Stimulated activated CD4-positive, alpha-beta T cell treated with anti-CD3 and anti-CD28 coated beads, Interleukin-12 subunit alpha, Interleukin-12 subunit beta, amount 100 ng/mL, for 24 hours (primary cell): ENCODE data around the gene KIAA1671.

Source experiments
- DNase-seq, 2 experiments: peaks; one replicate each; pipeline ENCODE4 v3.0.0-alpha.2; 2020; ENCODE audit warnings: low read depth in 2 of 2

KIAA1671 gene

DNA sequence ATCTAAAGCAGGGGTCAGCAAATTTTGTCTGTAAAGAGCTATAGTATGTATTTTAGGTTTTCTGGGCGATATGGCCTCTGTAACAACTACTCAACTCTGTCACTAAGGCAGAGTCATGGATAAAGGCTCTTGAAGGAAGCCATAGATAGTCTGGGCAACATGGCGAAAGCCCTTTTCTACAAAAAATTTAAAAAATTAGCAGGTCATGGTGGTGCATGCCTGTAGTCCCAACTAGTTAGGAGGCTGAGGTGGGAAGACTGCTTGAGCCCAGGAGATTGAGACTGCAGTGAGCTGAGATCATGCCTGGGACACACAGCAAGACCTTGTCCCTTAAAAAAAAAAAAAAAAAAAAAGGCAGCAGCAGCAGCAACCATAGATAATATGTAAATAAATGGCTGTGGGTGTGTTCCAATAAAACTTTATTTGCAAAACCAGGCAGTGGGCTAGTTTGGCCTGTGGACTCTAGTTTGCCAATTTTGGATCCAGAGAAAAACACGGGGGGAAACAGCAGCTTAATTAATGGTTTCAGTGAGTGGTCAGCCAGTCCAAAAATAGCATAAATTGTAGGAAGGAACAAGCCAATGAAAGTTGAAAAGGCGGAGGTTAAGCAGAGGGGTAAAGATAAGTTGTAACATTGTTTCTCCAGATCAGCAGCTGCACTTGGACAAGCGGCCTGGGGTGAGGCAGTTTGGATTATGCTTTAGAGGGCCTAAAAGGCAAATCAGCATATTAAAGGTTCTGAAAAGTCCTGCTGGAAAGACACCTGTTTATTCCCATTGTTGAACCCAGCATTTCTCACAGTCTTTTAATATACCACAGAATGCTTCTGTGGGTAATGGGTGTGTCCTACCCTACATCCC lies 62.6 kb downstream of the KIAA1671 start:
- DNase-seq = no peak

DNA sequence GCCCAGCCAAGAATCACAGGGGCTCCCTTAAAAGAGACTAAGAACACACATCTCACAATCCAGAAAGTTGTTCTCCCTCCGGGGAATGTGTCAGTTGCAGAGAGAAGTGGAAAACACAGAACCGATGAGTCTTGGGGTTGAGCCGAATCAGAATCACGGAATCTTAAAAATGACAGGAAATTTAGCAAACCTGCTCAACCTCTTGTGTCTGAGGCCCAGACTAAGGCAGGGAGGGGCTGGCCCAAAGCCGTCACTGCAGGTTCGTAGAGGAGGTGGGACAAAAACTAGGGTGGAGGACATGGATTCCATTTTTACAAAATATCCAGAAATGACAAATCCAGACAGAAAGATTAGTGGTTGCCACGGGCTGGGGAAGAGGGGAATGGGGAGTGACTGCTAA lies 63.8 kb downstream of the KIAA1671 start:
- no peak for DNase-seq

- DNase-seq = no peak
Measured at GRCh38 chr22:25018009-25018408, 65.5 kb downstream of the KIAA1671 start.

DNA sequence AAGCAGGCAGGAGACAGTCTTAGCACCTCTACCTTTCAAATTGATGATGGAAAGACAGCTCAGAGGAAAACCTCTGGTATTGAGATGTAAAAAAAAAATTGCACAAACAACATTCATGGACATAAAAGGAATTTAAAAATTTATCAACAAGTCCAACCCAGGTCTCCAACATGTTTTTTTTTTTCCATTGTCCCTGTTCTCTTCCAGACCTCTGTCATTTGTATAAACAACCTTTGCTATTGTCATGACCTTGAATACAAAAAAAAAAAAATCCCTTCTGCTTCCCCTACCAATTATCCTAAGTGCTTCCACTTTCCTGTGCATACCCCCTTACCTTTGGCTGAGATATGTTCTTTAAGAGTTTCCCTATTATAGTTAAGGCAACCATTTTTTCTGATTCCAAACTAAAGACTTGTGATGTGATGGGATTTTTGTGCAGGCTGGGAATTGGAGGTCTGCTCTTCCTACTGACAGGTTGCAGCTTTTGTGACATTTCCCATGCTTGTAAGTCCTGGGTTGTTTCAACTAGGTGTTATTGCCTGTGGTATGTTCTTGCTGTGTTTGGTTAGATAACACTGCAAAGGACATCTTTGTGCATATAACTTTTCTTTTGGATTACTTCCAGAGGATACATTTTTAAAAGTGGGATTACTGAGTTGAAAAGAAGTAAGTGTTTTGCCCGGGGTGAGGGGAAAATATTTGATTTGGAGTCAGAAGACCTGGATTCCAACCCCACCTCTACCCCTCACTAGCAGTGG lies 67.1 kb downstream of the KIAA1671 start:
- no peak for DNase-seq

GRCh38 chr22:25021409-25021808 lies 68.9 kb downstream of the KIAA1671 start:
- no peak for DNase-seq

- DNase-seq = no peak
Measured at GRCh38 chr22:25021976-25022711, 69.6 kb downstream of the KIAA1671 start.

GRCh38 chr22:25023879-25024278 lies 71.4 kb downstream of the KIAA1671 start:
- DNase-seq = no peak

- no peak for DNase-seq
Measured at GRCh38 chr22:25024895-25025294, 72.4 kb downstream of the KIAA1671 start.

- no peak for DNase-seq
Measured at GRCh38 chr22:25025491-25026400, 73.2 kb downstream of the KIAA1671 start.

DNA sequence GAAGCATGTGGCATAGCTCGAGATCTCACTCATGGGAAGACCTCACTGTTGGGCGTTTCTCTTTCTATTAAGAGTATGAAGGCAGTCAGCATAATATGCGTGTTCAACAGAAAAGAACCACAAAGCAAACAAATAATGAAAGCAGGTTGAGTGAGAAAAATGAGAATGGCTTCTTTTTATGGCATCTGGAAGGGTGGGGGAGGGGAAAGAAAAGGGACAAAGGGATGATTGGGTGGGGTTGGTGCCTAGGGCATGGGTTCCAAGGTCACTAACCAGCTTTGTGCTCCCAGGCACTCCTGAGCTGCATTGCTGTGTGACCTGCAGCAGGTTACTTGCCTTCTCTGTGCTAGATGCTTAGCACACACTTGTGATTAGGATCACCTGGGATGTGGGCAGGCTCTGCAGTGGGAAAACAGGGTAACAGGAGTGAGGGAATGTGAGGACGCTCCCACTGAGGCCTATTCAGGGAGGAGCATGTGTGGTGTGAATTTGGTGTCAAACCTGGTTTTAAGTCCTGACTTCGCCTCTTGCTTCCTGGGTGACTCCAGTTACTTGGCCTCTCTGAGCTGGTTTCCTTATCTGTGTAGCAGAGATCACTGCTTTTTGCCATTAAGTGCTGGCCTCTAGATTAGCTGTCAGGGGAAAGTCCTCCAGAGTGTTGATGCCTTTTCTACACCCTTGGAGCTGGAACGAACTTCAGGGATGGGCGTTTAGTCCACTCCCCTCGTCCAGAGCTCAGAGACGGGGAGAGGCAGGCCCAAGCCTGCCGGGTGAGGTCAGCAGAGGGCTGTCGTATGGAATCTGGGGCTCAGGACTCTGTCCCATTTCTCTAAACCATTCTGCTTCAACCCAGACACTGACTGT lies 74.8 kb downstream of the KIAA1671 start:
- no peak for DNase-seq

DNA sequence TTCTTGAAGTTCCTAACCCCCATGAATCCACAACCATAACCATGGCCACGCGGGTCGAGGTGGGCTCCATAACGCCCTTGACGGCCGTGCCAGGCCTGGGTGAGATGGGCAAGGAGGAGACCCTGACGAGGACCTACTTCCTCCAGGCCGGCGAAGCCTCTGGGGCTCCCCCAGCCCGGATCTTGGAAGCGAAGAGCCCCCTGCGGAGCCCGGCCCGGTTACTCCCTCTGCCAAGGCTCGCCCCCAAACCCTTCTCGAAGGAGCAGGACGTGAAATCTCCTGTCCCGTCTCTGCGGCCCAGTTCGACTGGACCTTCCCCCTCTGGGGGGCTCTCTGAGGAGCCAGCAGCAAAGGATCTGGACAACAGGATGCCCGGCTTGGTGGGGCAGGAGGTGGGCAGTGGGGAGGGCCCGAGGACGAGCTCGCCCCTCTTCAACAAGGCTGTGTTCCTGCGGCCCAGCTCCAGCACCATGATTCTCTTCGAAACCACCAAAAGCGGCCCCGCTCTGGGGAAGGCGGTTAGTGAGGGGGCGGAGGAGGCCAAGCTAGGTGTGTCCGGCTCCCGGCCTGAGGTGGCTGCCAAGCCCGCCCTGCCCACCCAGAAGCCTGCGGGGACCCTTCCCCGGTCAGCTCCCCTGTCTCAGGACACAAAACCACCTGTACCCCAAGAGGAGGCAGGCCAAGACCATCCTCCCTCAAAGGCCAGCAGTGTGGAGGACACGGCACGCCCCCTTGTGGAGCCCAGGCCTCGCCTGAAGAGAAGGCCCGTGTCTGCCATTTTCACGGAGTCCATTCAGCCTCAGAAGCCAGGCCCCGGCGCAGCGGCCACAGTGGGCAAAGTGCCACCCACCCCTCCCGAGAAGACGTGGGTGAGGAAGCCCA lies 75.7 kb downstream of the KIAA1671 start:
- no peak for DNase-seq

DNA sequence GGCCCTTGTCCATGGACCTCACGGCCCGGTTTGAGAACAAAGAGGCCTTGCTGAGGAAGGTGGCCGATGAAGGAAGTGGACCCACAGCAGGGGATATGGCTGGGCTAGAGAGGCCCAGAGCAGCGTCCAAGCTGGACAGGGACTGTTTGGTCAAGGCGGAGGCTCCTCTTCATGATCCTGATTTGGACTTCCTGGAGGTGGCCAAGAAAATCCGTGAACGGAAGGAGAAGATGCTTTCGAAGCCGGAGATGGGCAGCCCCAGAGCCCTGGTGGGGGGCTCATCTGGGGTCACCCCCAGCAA lies 76.3 kb downstream of the KIAA1671 start:
- DNase-seq = no peak

DNA sequence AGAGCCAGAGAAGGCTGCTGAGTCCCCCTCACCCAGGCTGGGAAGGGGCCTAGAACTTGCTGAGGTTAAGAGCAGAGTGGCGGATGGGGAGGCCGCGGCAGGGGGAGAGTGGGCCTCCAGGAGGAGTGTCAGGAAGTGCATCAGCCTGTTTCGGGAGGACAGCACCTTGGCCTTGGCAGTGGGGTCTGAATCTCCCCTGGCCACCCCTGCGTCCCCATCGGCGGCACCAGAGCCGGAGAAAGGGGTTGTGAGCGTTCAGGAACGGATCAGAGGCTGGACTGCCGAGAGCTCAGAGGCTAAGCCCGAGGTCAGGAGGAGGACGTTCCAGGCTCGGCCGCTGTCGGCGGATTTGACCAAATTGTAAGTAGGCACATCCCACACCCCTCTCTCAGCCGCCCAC lies 76.7 kb downstream of the KIAA1671 start:
- DNase-seq = no peak

DNA sequence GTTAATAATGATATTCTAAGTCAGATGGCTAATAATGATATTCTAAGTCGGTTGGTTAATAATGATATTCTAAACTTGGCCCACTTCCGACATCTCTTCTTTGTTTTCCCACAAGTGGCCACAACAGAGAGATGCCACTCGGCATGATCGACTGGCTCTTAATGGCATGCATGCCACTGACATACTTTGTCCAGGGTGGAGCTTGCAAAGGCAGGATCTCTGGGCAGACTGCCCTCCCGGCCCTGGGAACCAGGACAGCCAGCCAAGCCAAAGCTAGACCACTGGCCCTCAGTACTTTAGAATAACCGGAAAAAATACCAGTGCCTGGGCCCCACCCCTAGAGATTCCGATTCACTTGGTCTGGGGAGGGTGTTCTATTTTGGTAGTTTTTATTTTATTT lies 78.1 kb downstream of the KIAA1671 start:
- DNase-seq = no peak

DNA sequence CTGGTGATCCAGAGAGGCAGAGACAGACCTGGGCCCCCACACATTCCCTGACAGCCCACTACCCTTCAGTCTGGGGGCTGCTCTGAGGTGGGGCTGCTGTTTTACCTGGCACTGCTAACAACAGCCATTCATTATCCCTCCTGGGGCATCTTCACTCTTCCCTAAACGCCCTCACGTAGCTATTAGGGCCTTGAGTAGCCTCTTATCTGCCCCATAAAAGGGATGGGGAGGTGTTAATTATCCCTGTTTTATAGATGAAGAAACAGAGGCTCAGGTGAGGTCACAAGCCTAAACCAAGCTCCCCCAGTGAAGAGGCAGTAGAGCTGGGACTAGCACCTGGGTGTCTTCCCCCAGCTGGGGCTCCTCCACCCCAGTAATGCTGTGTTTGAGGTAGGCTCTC lies 79.5 kb downstream of the KIAA1671 start:
- no peak for DNase-seq

DNA sequence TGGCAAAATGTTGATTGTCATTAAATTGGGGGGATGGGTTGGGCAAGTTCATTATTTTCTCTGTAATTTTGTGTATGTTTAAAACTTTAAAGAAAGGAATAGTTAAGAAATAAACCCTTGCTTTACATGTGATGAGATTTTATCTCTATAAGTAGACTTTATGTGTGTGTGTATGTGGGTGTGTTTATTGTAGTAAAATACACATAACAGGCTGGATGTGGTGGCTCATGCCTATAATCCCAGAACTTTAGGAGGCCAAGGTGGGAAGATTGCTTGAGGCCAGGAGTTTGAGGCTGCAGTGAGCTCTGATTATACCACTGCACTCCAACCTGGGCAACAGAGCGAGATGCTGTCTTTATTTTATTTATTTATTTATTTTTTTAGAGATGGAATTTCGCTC lies 83.2 kb downstream of the KIAA1671 start:
- DNase-seq = no peak

GRCh38 chr22:25038239-25038638 lies 85.7 kb downstream of the KIAA1671 start:
- DNase-seq = no peak

- DNase-seq = no peak
Measured at GRCh38 chr22:25038771-25039170, 86.3 kb downstream of the KIAA1671 start.

- DNase-seq = no peak
Measured at GRCh38 chr22:25039255-25039654, 86.7 kb downstream of the KIAA1671 start.

DNA sequence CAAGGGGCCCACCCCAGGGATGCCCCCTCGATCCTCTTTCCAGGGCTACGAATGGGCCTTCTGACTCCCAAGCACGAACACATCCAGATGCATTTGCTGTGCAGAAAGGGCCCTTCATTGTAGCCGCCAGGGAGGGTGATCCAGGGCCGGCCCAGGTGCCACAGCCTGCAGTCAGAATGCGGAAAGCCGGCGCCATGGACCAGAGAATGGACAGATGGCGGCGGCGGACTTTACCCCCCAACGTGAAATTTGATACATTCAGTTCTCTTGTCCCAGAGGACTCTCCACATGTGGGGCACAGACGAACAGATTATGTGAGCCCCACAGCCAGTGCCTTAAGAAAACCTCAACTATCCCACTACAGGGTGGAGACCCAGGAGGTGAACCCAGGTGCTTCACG lies 87.2 kb downstream of the KIAA1671 start:
- DNase-seq = no peak
